Ishikawa (cell line): ENCODE results near the gene SRP14.

Experiments used
- CEBPB ChIP-seq: IDR thresholded peaks from 2 replicates; pipeline ENCODE4 v1.6.1; 2012
- CREB1 ChIP-seq: IDR thresholded peaks from 2 replicates; pipeline ENCODE4 v1.6.1; 2012; ENCODE audit warnings: low read depth
- EGR1 ChIP-seq: IDR thresholded peaks from 2 replicates; pipeline ENCODE4 v1.6.1; 2012
- EP300 ChIP-seq: IDR thresholded peaks from 2 replicates; pipeline ENCODE4 v1.6.1; 2012; ENCODE audit warnings: borderline replicate concordance
- FOXM1 ChIP-seq: IDR thresholded peaks from 2 replicates; pipeline ENCODE4 v1.6.1; 2012; ENCODE audit warnings: low read depth, borderline replicate concordance
- NFIC ChIP-seq: IDR thresholded peaks from 2 replicates; pipeline ENCODE4 v1.6.1; 2012
- RAD21 ChIP-seq: IDR thresholded peaks from 2 replicates; pipeline ENCODE4 v1.6.1; 2012; ENCODE audit warnings: low read depth
- TAF1 ChIP-seq: IDR thresholded peaks from 2 replicates; pipeline ENCODE4 v1.6.1; 2012; ENCODE audit warnings: low read depth, mild to moderate bottlenecking
- TCF12 ChIP-seq: IDR thresholded peaks from 2 replicates; pipeline ENCODE4 v1.6.1; 2012; ENCODE audit warnings: low read depth
- TEAD4 ChIP-seq: IDR thresholded peaks from 2 replicates; pipeline ENCODE4 v1.6.1; 2012
- YY1 ChIP-seq: IDR thresholded peaks from 2 replicates; pipeline ENCODE4 v1.6.1; 2012; ENCODE audit warnings: low read depth
- ZBTB7A ChIP-seq: IDR thresholded peaks from 2 replicates; pipeline ENCODE4 v1.6.1; 2012; ENCODE audit warnings: low read depth
- TF ChIP-seq, protein P1 (sequence below): IDR thresholded peaks from 2 replicates; pipeline ENCODE4 v1.6.1; 2012
- TF ChIP-seq, protein P2 (sequence below): IDR thresholded peaks from 2 replicates; pipeline ENCODE4 v1.6.1; 2012; ENCODE audit warnings: low read depth, mild to moderate bottlenecking
- TF ChIP-seq, protein P3 (sequence below): IDR thresholded peaks from 2 replicates; pipeline ENCODE4 v1.6.1; 2012

Gene SRP14

GRCh38 chr15:40034186-40034946 lies 4.6 kb downstream of the SRP14 start:
- no peak for TF ChIP-seq CREB1
- TF ChIP-seq CEBPB, result no peak
- TF ChIP-seq, protein P1, sequence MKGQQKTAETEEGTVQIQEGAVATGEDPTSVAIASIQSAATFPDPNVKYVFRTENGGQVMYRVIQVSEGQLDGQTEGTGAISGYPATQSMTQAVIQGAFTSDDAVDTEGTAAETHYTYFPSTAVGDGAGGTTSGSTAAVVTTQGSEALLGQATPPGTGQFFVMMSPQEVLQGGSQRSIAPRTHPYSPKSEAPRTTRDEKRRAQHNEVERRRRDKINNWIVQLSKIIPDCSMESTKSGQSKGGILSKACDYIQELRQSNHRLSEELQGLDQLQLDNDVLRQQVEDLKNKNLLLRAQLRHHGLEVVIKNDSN, result no peak
- no peak for TF ChIP-seq NFIC
- no peak for TF ChIP-seq ZBTB7A
- no peak for TF ChIP-seq FOXM1

- TF ChIP-seq, protein P2, sequence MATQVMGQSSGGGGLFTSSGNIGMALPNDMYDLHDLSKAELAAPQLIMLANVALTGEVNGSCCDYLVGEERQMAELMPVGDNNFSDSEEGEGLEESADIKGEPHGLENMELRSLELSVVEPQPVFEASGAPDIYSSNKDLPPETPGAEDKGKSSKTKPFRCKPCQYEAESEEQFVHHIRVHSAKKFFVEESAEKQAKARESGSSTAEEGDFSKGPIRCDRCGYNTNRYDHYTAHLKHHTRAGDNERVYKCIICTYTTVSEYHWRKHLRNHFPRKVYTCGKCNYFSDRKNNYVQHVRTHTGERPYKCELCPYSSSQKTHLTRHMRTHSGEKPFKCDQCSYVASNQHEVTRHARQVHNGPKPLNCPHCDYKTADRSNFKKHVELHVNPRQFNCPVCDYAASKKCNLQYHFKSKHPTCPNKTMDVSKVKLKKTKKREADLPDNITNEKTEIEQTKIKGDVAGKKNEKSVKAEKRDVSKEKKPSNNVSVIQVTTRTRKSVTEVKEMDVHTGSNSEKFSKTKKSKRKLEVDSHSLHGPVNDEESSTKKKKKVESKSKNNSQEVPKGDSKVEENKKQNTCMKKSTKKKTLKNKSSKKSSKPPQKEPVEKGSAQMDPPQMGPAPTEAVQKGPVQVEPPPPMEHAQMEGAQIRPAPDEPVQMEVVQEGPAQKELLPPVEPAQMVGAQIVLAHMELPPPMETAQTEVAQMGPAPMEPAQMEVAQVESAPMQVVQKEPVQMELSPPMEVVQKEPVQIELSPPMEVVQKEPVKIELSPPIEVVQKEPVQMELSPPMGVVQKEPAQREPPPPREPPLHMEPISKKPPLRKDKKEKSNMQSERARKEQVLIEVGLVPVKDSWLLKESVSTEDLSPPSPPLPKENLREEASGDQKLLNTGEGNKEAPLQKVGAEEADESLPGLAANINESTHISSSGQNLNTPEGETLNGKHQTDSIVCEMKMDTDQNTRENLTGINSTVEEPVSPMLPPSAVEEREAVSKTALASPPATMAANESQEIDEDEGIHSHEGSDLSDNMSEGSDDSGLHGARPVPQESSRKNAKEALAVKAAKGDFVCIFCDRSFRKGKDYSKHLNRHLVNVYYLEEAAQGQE, result no peak
- TF ChIP-seq FOXM1 (no peak), RAD21 (no peak), ZBTB7A (no peak), CREB1 (no peak), TAF1 (no peak), TCF12 (no peak), EP300 (no peak), NFIC (no peak), CEBPB (no peak)
- TF ChIP-seq, protein P1, result no peak
Measured at GRCh38 chr15:40032125-40032839, 6.7 kb downstream of the SRP14 start.

GRCh38 chr15:40031300-40031699 lies 7.7 kb downstream of the SRP14 start:
- TF ChIP-seq, protein P1, result no peak
- TF ChIP-seq, protein P2, result no peak
- TF ChIP-seq NFIC (no peak), TCF12 (no peak), ZBTB7A (no peak), YY1 (no peak), TEAD4 (no peak), CEBPB (no peak), EGR1 (no peak), CREB1 (no peak), RAD21 (no peak), EP300 (no peak), FOXM1 (no peak), TAF1 (no peak)
- TF ChIP-seq, protein P3, sequence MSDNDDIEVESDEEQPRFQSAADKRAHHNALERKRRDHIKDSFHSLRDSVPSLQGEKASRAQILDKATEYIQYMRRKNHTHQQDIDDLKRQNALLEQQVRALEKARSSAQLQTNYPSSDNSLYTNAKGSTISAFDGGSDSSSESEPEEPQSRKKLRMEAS, result no peak

DNA sequence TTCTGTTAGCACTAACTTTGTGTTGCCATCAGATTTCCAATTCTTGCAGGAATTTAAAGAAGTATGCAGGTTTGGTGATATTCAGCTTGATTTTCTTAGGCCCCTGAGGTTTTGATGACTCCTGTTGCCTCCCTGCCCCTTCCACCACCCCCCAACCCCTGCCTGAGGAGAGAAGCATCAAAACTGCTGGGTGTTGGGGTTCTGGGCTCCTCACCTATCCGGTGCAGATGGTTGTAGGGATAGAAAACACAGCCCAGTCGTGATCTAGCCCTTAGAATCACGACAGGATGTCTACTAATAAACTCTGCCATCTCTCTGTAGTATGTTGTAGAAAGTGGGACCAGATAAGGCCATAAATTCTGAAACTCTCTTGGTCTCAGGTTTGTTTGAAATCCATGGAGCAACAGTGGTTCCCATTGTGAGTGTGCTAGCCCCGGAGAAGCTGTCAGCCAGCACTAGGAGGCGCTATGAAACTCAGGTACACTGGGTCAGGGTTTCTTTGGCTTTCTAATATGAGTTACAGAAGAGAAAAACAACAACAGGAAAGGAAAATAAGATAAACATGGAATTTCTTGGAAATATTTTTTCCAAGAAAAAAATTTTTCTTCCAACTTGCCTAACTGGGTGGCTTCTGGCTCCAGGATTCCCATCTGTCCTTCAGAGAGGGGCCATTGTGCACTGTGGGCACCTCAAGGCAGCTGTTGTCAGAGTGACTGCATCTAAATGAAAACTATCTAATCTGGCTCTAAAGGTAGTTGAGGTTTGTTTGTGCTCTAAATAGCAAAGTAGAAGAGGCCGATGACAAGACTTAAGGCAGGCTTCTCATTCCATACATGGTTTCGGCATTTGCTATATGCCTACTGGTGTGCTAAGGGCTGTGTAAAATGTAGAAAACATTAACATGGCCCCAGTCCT lies 8.7 kb downstream of the SRP14 start:
- TF ChIP-seq ZBTB7A, result no peak
- no peak for TF ChIP-seq NFIC
- peak; percentile 45 for TF ChIP-seq RAD21

DNA sequence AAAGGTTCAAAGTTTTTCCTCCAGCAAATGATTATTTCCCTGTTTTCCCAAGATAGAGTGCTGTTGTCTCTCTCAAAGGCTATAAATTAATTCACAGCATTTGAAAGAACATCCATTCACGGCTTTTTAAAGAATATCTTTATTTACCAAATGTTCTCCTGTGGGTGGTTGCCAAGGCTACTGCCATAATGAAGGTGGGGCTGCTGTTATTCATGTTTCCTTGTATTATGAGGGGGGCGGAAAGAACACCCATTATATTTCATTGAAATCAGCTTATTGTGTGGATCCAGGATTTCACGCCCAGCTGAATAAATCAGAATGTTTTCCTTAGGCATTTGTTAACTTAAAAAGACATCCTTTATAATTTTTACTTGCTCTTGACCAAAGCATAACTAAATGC lies 10.1 kb downstream of the SRP14 start:
- TF ChIP-seq, protein P2, result no peak
- TF ChIP-seq CREB1, result no peak
- no peak for TF ChIP-seq YY1
- no peak for TF ChIP-seq CEBPB
- no peak for TF ChIP-seq ZBTB7A
- TF ChIP-seq TCF12, result no peak
- TF ChIP-seq, protein P3, result no peak
- no peak for TF ChIP-seq EP300
- no peak for TF ChIP-seq NFIC
- TF ChIP-seq TAF1, result no peak
- no peak for TF ChIP-seq RAD21
- TF ChIP-seq, protein P1, result no peak
- TF ChIP-seq FOXM1, result no peak
- no peak for TF ChIP-seq EGR1
